Measurements from ENCODE around the gene OSER1.

Gene OSER1

GRCh38 chr20:44228465-44229258 is 18.1 kb upstream of the OSER1 start:
- no peak for DNase-seq (ENCODE audit: low read depth in 2 of 2)
- TF ChIP-seq CTCF (IDR thresholded peaks at IDR 0.05; ENCODE audit: low read depth, low read length): no peak
- H3K4me3 ChIP-seq (replicated peaks in 1 of 2; ENCODE audit: low read depth in 2 of 2, low read length in 2 of 2): no peak overlapping the region

- no peak for TF ChIP-seq CTCF (IDR thresholded peaks at IDR 0.05; ENCODE audit: low read depth, low read length)
- H3K4me3 ChIP-seq (replicated peaks in 1 of 2; ENCODE audit: low read depth in 2 of 2, low read length in 2 of 2): no peak overlapping the region
- DNase-seq (ENCODE audit: low read depth in 2 of 2): no peak
Observed at GRCh38 chr20:44224637-44225036, 14.1 kb upstream of the OSER1 start.

GRCh38 chr20:44223721-44224120 is 13.2 kb upstream of the OSER1 start:
- no peak overlapping the region for H3K4me3 ChIP-seq (replicated peaks in 1 of 2; ENCODE audit: low read depth in 2 of 2, low read length in 2 of 2)
- no peak for DNase-seq (ENCODE audit: low read depth in 2 of 2)
- no peak for TF ChIP-seq CTCF (IDR thresholded peaks at IDR 0.05; ENCODE audit: low read depth, low read length)

GRCh38 chr20:44222633-44223368 is 12.2 kb upstream of the OSER1 start:
- H3K4me3 ChIP-seq (replicated peaks in 1 of 2; ENCODE audit: low read depth in 2 of 2, low read length in 2 of 2): no peak overlapping the region
- no peak for TF ChIP-seq CTCF (IDR thresholded peaks at IDR 0.05; ENCODE audit: low read depth, low read length)
- no peak for DNase-seq (ENCODE audit: low read depth in 2 of 2)

GRCh38 chr20:44222027-44222426 is 11.5 kb upstream of the OSER1 start:
- H3K4me3 ChIP-seq (replicated peaks in 1 of 2; ENCODE audit: low read depth in 2 of 2, low read length in 2 of 2): no peak overlapping the region
- no peak for TF ChIP-seq CTCF (IDR thresholded peaks at IDR 0.05; ENCODE audit: low read depth, low read length)
- no peak for DNase-seq (ENCODE audit: low read depth in 2 of 2)

GRCh38 chr20:44221368-44221954 is 10.9 kb upstream of the OSER1 start:
- DNase-seq (ENCODE audit: low read depth in 2 of 2): no peak
- H3K4me3 ChIP-seq (replicated peaks in 1 of 2; ENCODE audit: low read depth in 2 of 2, low read length in 2 of 2): no peak overlapping the region
- TF ChIP-seq CTCF (IDR thresholded peaks at IDR 0.05; ENCODE audit: low read depth, low read length): no peak

Data from cardiac fibroblast (primary cell).